ENCODE measurements around the gene SOWAHA. TPM values are rescaled to one million over a fixed set of nuclear protein-coding genes. Genes with fewer than 3 reads are reported as not detected.

The SOWAHA gene
- total and polyA plus RNA-seq, 4 donors, result 0.18 to 9.5 (median 0.41) TPM; not detected in 1

GRCh38 chr5:132840313-132840712, 27.2 kb downstream of the SOWAHA start:
- WGBS, 2 donors, result 87 to 92% methylated on average over 3 of the region's 3 CpGs
- DNase-seq, result no peak

GRCh38 chr5:132840896-132841295, 27.8 kb downstream of the SOWAHA start:
- WGBS, 2 donors, result 75 to 77% methylated on average over 1 of the region's 1 CpG

More at GRCh38 chr5:132840313-132840712, 27.2 kb downstream of the SOWAHA start:
- Histone ChIP-seq H3K27ac (ENCODE audit: low read depth in 1 of 2, low read length in 2 of 2) (no peak overlapping the region), H3K9me3 (ENCODE audit: control insufficient read depth, low read length) (no peaks in the 10 kb centered on the region), H3K36me3 (ENCODE audit: control insufficient read depth in 1 of 2, insufficient read depth in 2 of 2, low read length in 1 of 2) (no peaks in the 10 kb centered on the region), H3K4me1 (ENCODE audit: control insufficient read depth in 1 of 2, insufficient read depth in 2 of 2, low read length in 2 of 2) (no peaks in the 10 kb centered on the region), H3K4me3 (ENCODE audit: low read length in 2 of 2) (no peak overlapping the region), H3K27me3 (ENCODE audit: control insufficient read depth in 1 of 2, insufficient read depth in 2 of 2, low read length in 1 of 2) (no peaks in the 10 kb centered on the region)
- intact Hi-C loops (cut with DNase I), result no loop called here
- ATAC-seq (ENCODE audit: low FRiP score), result no peak

DNA sequence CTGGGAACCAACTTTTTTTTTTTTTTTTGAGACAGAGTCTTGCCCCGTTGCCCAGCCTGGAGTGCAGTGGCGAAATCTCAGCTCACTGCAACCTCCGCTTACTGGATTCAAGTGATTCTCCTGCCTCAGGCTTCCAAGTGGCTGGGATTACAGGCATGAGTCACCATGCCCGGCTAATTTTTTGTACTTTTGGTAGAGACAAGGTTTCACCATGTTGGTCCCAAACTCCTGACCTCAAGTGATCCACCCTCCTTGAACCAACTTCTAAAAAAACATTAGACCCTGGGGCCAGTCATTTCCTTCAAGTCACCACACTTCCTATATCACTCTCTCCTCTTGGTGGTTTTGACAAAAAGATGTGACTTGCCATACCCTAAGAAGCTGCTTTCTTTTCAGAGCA, 28.2 kb downstream of the SOWAHA start:
- Histone ChIP-seq H3K36me3 (ENCODE audit: control insufficient read depth in 1 of 2, insufficient read depth in 2 of 2, low read length in 1 of 2) (no peaks in the 10 kb centered on the region), H3K27me3 (ENCODE audit: control insufficient read depth in 1 of 2, insufficient read depth in 2 of 2, low read length in 1 of 2) (no peaks in the 10 kb centered on the region), H3K4me3 (ENCODE audit: low read length in 2 of 2) (no peak overlapping the region), H3K27ac (ENCODE audit: low read depth in 1 of 2, low read length in 2 of 2) (no peak overlapping the region), H3K4me1 (ENCODE audit: control insufficient read depth in 1 of 2, insufficient read depth in 2 of 2, low read length in 2 of 2) (no peaks in the 10 kb centered on the region), H3K9me3 (ENCODE audit: control insufficient read depth, low read length) (no peaks in the 10 kb centered on the region)
- ATAC-seq (ENCODE audit: low FRiP score) (no peak), DNase-seq (no peak)
- intact Hi-C loops (cut with DNase I), result no loop called here
- 89 to 93% methylated on average over 4 of the region's 4 CpGs for WGBS, 2 donors

More at GRCh38 chr5:132840896-132841295, 27.8 kb downstream of the SOWAHA start:
- H3K9me3 ChIP-seq (ENCODE audit: control insufficient read depth, low read length), result no peaks in the 10 kb centered on the region
- no peaks in the 10 kb centered on the region for H3K36me3 ChIP-seq (ENCODE audit: control insufficient read depth in 1 of 2, insufficient read depth in 2 of 2, low read length in 1 of 2)
- H3K4me3 ChIP-seq (ENCODE audit: low read length in 2 of 2), result no peak overlapping the region
- no peak overlapping the region for H3K27ac ChIP-seq (ENCODE audit: low read depth in 1 of 2, low read length in 2 of 2)
- DNase-seq, result no peak
- H3K27me3 ChIP-seq (ENCODE audit: control insufficient read depth in 1 of 2, insufficient read depth in 2 of 2, low read length in 1 of 2), result no peaks in the 10 kb centered on the region
- intact Hi-C loops (cut with DNase I), result no loop called here
- no peak for ATAC-seq (ENCODE audit: low FRiP score)
- no peaks in the 10 kb centered on the region for H3K4me1 ChIP-seq (ENCODE audit: control insufficient read depth in 1 of 2, insufficient read depth in 2 of 2, low read length in 2 of 2)

DNA sequence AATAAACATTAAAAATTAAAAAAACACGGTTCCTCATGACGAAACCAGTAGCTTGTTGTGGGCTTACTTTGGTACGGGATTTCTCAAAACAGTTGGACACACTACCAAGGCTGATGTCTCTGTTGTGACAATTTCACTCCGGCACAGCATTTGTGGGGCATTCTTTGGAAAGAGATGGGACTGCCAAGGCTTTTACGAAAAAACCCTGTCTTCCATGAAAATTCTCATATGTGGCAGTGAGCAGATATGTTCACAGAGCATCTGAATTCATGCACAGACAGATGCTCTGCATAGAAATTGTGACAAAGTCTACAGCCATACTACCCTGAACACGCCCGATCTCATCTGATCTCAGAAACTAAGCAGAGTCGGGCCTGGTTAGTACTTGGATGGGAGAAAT, 35.2 kb downstream of the SOWAHA start:
- ATAC-seq (ENCODE audit: low FRiP score) (no peak), DNase-seq (no peak)
- Histone ChIP-seq H3K9me3 (ENCODE audit: control insufficient read depth, low read length) (no peaks in the 10 kb centered on the region), H3K4me1 (ENCODE audit: control insufficient read depth in 1 of 2, insufficient read depth in 2 of 2, low read length in 2 of 2) (no peaks in the 10 kb centered on the region), H3K36me3 (ENCODE audit: control insufficient read depth in 1 of 2, insufficient read depth in 2 of 2, low read length in 1 of 2) (no peaks in the 10 kb centered on the region), H3K27ac (ENCODE audit: low read depth in 1 of 2, low read length in 2 of 2) (no peak overlapping the region), H3K27me3 (ENCODE audit: control insufficient read depth in 1 of 2, insufficient read depth in 2 of 2, low read length in 1 of 2) (no peaks in the 10 kb centered on the region), H3K4me3 (ENCODE audit: low read length in 2 of 2) (no peak overlapping the region)
- intact Hi-C loops (cut with DNase I), result no loop called here
- WGBS, 2 donors, result 94 to 95% methylated on average over 8 of the region's 8 CpGs

GRCh38 chr5:132849347-132849746, 36.2 kb downstream of the SOWAHA start:
- H3K27ac ChIP-seq (ENCODE audit: low read depth in 1 of 2, low read length in 2 of 2), result no peak overlapping the region
- H3K36me3 ChIP-seq (ENCODE audit: control insufficient read depth in 1 of 2, insufficient read depth in 2 of 2, low read length in 1 of 2), result no peaks in the 10 kb centered on the region
- no peaks in the 10 kb centered on the region for H3K9me3 ChIP-seq (ENCODE audit: control insufficient read depth, low read length)
- DNase-seq (no peak), ATAC-seq (ENCODE audit: low FRiP score) (no peak)
- intact Hi-C loops (cut with DNase I), result no loop called here
- whole genome bisulfite sequencing, 2 donors, result 74 to 85% methylated on average over 1 of the region's 1 CpG
- H3K4me3 ChIP-seq (ENCODE audit: low read length in 2 of 2), result no peak overlapping the region
- H3K27me3 ChIP-seq (ENCODE audit: control insufficient read depth in 1 of 2, insufficient read depth in 2 of 2, low read length in 1 of 2), result no peaks in the 10 kb centered on the region
- H3K4me1 ChIP-seq (ENCODE audit: control insufficient read depth in 1 of 2, insufficient read depth in 2 of 2, low read length in 2 of 2), result no peaks in the 10 kb centered on the region

GRCh38 chr5:132850066-132850465, 37.0 kb downstream of the SOWAHA start:
- no peak overlapping the region for H3K27ac ChIP-seq (ENCODE audit: low read depth in 1 of 2, low read length in 2 of 2)
- no peak for ATAC-seq (ENCODE audit: low FRiP score)
- 77 to 79% methylated on average over 2 of the region's 2 CpGs for WGBS, 2 donors
- H3K4me3 ChIP-seq (ENCODE audit: low read length in 2 of 2), result no peak overlapping the region
- H3K27me3 ChIP-seq (ENCODE audit: control insufficient read depth in 1 of 2, insufficient read depth in 2 of 2, low read length in 1 of 2), result no peaks in the 10 kb centered on the region
- DNase-seq, result no peak
- H3K36me3 ChIP-seq (ENCODE audit: control insufficient read depth in 1 of 2, insufficient read depth in 2 of 2, low read length in 1 of 2), result no peaks in the 10 kb centered on the region
- no peaks in the 10 kb centered on the region for H3K4me1 ChIP-seq (ENCODE audit: control insufficient read depth in 1 of 2, insufficient read depth in 2 of 2, low read length in 2 of 2)
- intact Hi-C loops (cut with DNase I), result no loop called here
- H3K9me3 ChIP-seq (ENCODE audit: control insufficient read depth, low read length), result no peaks in the 10 kb centered on the region

DNA sequence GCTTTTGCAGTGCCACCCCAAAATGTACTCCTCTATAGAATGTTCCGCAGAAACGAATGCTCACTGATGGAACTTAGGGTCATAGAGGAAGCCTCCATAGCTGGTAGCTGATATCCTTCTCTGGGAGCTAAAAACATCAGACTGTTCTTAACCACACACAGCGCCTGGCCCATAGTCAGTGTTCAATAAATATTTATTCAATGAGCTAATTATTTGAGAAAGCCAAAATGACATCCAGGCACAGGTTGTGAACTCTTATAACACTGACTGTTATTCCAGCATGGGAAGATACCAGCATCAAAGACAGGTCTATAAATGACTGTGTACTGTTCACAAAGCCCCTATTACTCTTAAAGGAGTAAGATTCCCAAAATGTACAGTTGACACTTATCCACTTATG, 40.2 kb downstream of the SOWAHA start:
- Histone ChIP-seq H3K4me1 (ENCODE audit: control insufficient read depth in 1 of 2, insufficient read depth in 2 of 2, low read length in 2 of 2) (no peaks in the 10 kb centered on the region), H3K9me3 (ENCODE audit: control insufficient read depth, low read length) (no peaks in the 10 kb centered on the region), H3K27ac (ENCODE audit: low read depth in 1 of 2, low read length in 2 of 2) (no peak overlapping the region), H3K36me3 (ENCODE audit: control insufficient read depth in 1 of 2, insufficient read depth in 2 of 2, low read length in 1 of 2) (no peaks in the 10 kb centered on the region), H3K4me3 (ENCODE audit: low read length in 2 of 2) (no peak overlapping the region), H3K27me3 (ENCODE audit: control insufficient read depth in 1 of 2, insufficient read depth in 2 of 2, low read length in 1 of 2) (no peaks in the 10 kb centered on the region)
- WGBS, 2 donors, result 88% methylated on average over 3 of the region's 3 CpGs
- intact Hi-C loops (cut with DNase I), result no loop called here
- ATAC-seq (ENCODE audit: low FRiP score) (no peak), DNase-seq (no peak)

GRCh38 chr5:132853790-132854189, 40.7 kb downstream of the SOWAHA start:
- Histone ChIP-seq H3K27ac (ENCODE audit: low read depth in 1 of 2, low read length in 2 of 2) (no peak overlapping the region), H3K36me3 (ENCODE audit: control insufficient read depth in 1 of 2, insufficient read depth in 2 of 2, low read length in 1 of 2) (no peaks in the 10 kb centered on the region), H3K9me3 (ENCODE audit: control insufficient read depth, low read length) (no peaks in the 10 kb centered on the region), H3K4me3 (ENCODE audit: low read length in 2 of 2) (no peak overlapping the region), H3K27me3 (ENCODE audit: control insufficient read depth in 1 of 2, insufficient read depth in 2 of 2, low read length in 1 of 2) (no peaks in the 10 kb centered on the region), H3K4me1 (ENCODE audit: control insufficient read depth in 1 of 2, insufficient read depth in 2 of 2, low read length in 2 of 2) (no peaks in the 10 kb centered on the region)
- WGBS, 2 donors, result 60 to 69% methylated on average over 1 of the region's 1 CpG
- no peak for ATAC-seq (ENCODE audit: low FRiP score)
- no peak for DNase-seq
- intact Hi-C loops (cut with DNase I), result no loop called here

DNA sequence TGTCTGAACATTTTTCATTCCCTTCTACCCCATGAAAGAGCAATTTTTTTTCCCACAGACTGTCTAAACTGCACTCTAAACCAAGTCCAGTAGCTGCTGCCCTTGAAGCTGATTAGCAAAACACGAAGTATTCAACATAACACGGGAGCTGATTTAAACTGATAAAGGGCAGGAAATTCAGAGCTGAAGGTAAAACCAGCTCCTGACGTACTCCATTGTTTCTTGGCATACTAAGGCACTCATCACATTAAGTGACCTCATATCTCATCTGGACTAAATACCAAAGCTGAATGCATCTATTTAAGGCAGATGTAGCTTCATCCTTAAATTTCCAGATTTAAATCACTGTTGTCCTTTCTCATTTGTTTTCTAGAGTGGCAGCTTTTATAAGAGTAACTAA, 41.2 kb downstream of the SOWAHA start:
- Histone ChIP-seq H3K27ac (ENCODE audit: low read depth in 1 of 2, low read length in 2 of 2) (no peak overlapping the region), H3K27me3 (ENCODE audit: control insufficient read depth in 1 of 2, insufficient read depth in 2 of 2, low read length in 1 of 2) (no peaks in the 10 kb centered on the region), H3K4me1 (ENCODE audit: control insufficient read depth in 1 of 2, insufficient read depth in 2 of 2, low read length in 2 of 2) (no peaks in the 10 kb centered on the region), H3K9me3 (ENCODE audit: control insufficient read depth, low read length) (no peaks in the 10 kb centered on the region), H3K4me3 (ENCODE audit: low read length in 2 of 2) (no peak overlapping the region), H3K36me3 (ENCODE audit: control insufficient read depth in 1 of 2, insufficient read depth in 2 of 2, low read length in 1 of 2) (no peaks in the 10 kb centered on the region)
- 35 to 38% methylated on average over 3 of the region's 3 CpGs for WGBS, 2 donors
- intact Hi-C loops (cut with DNase I), result no loop called here
- no peak for ATAC-seq (ENCODE audit: low FRiP score)
- DNase-seq, result no peak

Measured in aorta (tissue), 5 donors.